ENCODE results near the gene RAD23A.

DNA sequence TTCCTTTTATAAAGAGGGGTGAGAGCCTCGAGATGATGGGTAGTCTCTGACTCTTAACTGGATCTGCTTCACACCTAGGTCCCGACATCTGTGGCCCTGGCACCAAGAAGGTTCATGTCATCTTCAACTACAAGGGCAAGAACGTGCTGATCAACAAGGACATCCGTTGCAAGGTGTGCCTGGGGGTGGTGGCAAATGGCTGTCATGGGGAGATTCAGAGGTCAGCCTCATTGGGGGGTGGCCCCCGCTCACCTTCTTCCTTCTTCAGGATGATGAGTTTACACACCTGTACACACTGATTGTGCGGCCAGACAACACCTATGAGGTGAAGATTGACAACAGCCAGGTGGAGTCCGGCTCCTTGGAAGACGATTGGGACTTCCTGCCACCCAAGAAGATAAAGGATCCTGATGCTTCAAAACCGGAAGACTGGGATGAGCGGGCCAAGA is 5.7 kb upstream of the RAD23A start:
- no peak for TF ChIP-seq ZNF274 (IDR thresholded peaks at IDR 0.05; ENCODE audit: low read depth, low read length)
- TF ChIP-seq YY1 (IDR thresholded peaks at IDR 0.05; ENCODE audit: insufficient read depth, insufficient read length) = no peak
